SK-N-SH treated with all-trans-retinoic acid at 6 μM for 48 hours (cell line): ENCODE data around the gene INSR.

ENCODE experiments used
- ESRRG ChIP-seq: fragments of 250-450 bp; sonication (Bioruptor Pico); IDR thresholded peaks from 2 replicates; pipeline ENCODE4 v1.6.1; 2021; ENCODE audit warnings: mild to moderate bottlenecking
- PPARA ChIP-seq: fragments of 250-450 bp; sonication (Bioruptor Pico); IDR thresholded peaks from 2 replicates; pipeline ENCODE4 v1.5.0; 2020; ENCODE audit warnings: mild to moderate bottlenecking, borderline replicate concordance
- RARB ChIP-seq: fragments of 250-450 bp; sonication (Bioruptor Pico); IDR thresholded peaks from 2 replicates; pipeline ENCODE4 v1.8.0; 2021; ENCODE audit warnings: mild to moderate bottlenecking, moderate library complexity
- SNAI2 ChIP-seq: fragments of 250-450 bp; sonication (Bioruptor Pico); IDR thresholded peaks from 2 replicates; pipeline ENCODE4 v1.5.0; 2020; ENCODE audit warnings: mild to moderate bottlenecking, moderate library complexity
- TCF4 ChIP-seq: fragments of 250-450 bp; sonication (Bioruptor Pico); IDR thresholded peaks from 2 replicates; pipeline ENCODE4 v1.8.0; 2021; ENCODE audit warnings: mild to moderate bottlenecking, moderate library complexity, borderline replicate concordance
- TOX ChIP-seq: fragments of 250-450 bp; sonication (Bioruptor Pico); IDR thresholded peaks from 2 replicates; pipeline ENCODE4 v1.8.0; 2021; ENCODE audit warnings: mild to moderate bottlenecking, moderate library complexity, borderline replicate concordance
- ZC3H10 ChIP-seq: fragments of 250-450 bp; sonication (Bioruptor Pico); IDR thresholded peaks from 2 replicates; pipeline ENCODE4 v1.5.1; 2021; ENCODE audit warnings: mild to moderate bottlenecking, moderate library complexity
- ZFP3 ChIP-seq: fragments of 250-450 bp; sonication (Bioruptor Pico); IDR thresholded peaks from 2 replicates; pipeline ENCODE4 v1.5.0; 2020; ENCODE audit warnings: mild to moderate bottlenecking, moderate library complexity
- ZNF565 ChIP-seq: fragments of 450-650 bp; formaldehyde crosslinking; conservative IDR thresholded peaks from 2 replicates; pipeline ENCODE4 v1.5.0; 2020; ENCODE audit warnings: low read depth, mild to moderate bottlenecking, moderate library complexity
- ZNF8 ChIP-seq: fragments of 450-650 bp; formaldehyde crosslinking; IDR thresholded peaks from 2 replicates; pipeline ENCODE4 v1.5.0; 2020; ENCODE audit warnings: mild to moderate bottlenecking, moderate library complexity
- TF ChIP-seq, protein P1 (sequence below): fragments of 250-450 bp; sonication (Bioruptor Pico); IDR thresholded peaks from 2 replicates; pipeline ENCODE4 v1.5.1; 2020; ENCODE audit warnings: low read depth, mild to moderate bottlenecking, moderate library complexity
- TF ChIP-seq, protein P2 (sequence below): fragments of 250-450 bp; sonication (Bioruptor Pico); IDR thresholded peaks from 2 replicates; pipeline ENCODE4 v1.5.1; 2021; ENCODE audit warnings: mild to moderate bottlenecking, moderate library complexity
- TF ChIP-seq, protein P3 (sequence below): fragments of 250-450 bp; sonication (Bioruptor Pico); IDR thresholded peaks from 2 replicates; pipeline ENCODE4 v1.8.0; 2020; ENCODE audit warnings: mild to moderate bottlenecking, moderate library complexity, borderline replicate concordance

DNA sequence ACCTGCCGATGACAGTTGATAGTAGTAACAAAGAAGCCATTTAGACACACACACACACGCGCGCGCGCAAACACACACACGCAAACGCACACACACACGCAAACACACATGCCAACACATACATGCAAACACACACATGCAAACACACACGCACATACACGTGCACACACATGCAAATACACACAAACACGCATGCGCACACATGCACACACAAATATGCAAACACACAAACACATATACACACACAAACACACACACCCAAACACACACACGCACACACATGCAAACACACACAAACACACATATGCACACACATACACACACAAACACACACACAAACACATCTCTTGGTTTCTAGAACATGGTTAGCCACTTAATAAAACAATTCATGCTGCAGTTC, 174.6 kb downstream of the INSR start:
- TF ChIP-seq ZFP3 (CRISPR knock-in tag), result no peak
- no peak for TF ChIP-seq SNAI2 (CRISPR knock-in tag)
- TF ChIP-seq TCF4 (CRISPR knock-in tag), result no peak
- no peak for TF ChIP-seq ESRRG
- TF ChIP-seq ZC3H10, result no peak
- TF ChIP-seq, protein P1, sequence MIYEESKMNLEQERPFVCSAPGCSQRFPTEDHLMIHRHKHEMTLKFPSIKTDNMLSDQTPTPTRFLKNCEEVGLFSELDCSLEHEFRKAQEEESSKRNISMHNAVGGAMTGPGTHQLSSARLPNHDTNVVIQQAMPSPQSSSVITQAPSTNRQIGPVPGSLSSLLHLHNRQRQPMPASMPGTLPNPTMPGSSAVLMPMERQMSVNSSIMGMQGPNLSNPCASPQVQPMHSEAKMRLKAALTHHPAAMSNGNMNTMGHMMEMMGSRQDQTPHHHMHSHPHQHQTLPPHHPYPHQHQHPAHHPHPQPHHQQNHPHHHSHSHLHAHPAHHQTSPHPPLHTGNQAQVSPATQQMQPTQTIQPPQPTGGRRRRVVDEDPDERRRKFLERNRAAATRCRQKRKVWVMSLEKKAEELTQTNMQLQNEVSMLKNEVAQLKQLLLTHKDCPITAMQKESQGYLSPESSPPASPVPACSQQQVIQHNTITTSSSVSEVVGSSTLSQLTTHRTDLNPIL (CRISPR knock-in tag), result no peak
- no peak for TF ChIP-seq PPARA (CRISPR knock-in tag)
- TF ChIP-seq, protein P2, sequence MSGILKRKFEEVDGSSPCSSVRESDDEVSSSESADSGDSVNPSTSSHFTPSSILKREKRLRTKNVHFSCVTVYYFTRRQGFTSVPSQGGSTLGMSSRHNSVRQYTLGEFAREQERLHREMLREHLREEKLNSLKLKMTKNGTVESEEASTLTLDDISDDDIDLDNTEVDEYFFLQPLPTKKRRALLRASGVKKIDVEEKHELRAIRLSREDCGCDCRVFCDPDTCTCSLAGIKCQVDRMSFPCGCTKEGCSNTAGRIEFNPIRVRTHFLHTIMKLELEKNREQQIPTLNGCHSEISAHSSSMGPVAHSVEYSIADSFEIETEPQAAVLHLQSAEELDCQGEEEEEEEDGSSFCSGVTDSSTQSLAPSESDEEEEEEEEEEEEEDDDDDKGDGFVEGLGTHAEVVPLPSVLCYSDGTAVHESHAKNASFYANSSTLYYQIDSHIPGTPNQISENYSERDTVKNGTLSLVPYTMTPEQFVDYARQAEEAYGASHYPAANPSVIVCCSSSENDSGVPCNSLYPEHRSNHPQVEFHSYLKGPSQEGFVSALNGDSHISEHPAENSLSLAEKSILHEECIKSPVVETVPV (CRISPR knock-in tag), result no peak
- TF ChIP-seq ZNF8 (CRISPR knock-in tag), result no peak
- TF ChIP-seq TOX, result no peak
- TF ChIP-seq, protein P3, sequence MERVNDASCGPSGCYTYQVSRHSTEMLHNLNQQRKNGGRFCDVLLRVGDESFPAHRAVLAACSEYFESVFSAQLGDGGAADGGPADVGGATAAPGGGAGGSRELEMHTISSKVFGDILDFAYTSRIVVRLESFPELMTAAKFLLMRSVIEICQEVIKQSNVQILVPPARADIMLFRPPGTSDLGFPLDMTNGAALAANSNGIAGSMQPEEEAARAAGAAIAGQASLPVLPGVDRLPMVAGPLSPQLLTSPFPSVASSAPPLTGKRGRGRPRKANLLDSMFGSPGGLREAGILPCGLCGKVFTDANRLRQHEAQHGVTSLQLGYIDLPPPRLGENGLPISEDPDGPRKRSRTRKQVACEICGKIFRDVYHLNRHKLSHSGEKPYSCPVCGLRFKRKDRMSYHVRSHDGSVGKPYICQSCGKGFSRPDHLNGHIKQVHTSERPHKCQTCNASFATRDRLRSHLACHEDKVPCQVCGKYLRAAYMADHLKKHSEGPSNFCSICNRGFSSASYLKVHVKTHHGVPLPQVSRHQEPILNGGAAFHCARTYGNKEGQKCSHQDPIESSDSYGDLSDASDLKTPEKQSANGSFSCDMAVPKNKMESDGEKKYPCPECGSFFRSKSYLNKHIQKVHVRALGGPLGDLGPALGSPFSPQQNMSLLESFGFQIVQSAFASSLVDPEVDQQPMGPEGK (CRISPR knock-in tag), result no peak
- TF ChIP-seq ZNF565 (CRISPR knock-in tag), result no peak
- TF ChIP-seq RARB (CRISPR knock-in tag), result no peak
